DND-41 (cell line): ENCODE results near the gene COL6A5.

ENCODE experiments used
- ATAC-seq: fragments of 200-7000 bp; cut with Tn5 transposase; 3 replicates; pipeline ENCODE4 v1.9.1; 2021; ENCODE audit warnings: low read depth; ENCODE audit not compliant: insufficient read depth
- DNase-seq: peaks from one replicate; pipeline ENCODE4 v3.0.0-alpha.2; 2020
- H2AFZ ChIP-seq: 2 replicates; pipeline ENCODE4 v1.6.0; 2012; ENCODE audit warnings: low read depth, low read length
- H3K27ac ChIP-seq: 2 replicates; pipeline ENCODE4 v1.5.1; 2012; ENCODE audit warnings: low read length, inconsistent platforms
- H3K27me3 ChIP-seq: fragments of 200-600 bp; sonication (generic); 2 replicates; pipeline ENCODE4 v1.6.0; 2012; ENCODE audit warnings: low read length, mild to moderate bottlenecking, inconsistent platforms; ENCODE audit not compliant: insufficient read depth, poor library complexity
- H3K36me3 ChIP-seq: 2 replicates; pipeline ENCODE4 v1.5.1; 2012; ENCODE audit warnings: low read length, inconsistent platforms; ENCODE audit not compliant: insufficient read depth
- H3K4me1 ChIP-seq: 2 replicates; pipeline ENCODE4 v1.5.1; 2012; ENCODE audit warnings: mild to moderate bottlenecking, low read length; ENCODE audit not compliant: insufficient read depth
- H3K4me2 ChIP-seq: 2 replicates; pipeline ENCODE4 v1.6.0; 2012; ENCODE audit warnings: mild to moderate bottlenecking, moderate library complexity, low read length, inconsistent platforms; ENCODE audit not compliant: insufficient read depth
- H3K4me3 ChIP-seq, 2 experiments: fragments of 200-600 bp in 1 of 2; shearing (Covaris generic) in 1 of 2; 2 replicates each; pipeline ENCODE4 v1.5.1; 2012 to 2016; ENCODE audit warnings: inconsistent platforms in 2 of 2, low read length in 2 of 2, mild to moderate bottlenecking in 2 of 2, low read depth in 1 of 2, moderate library complexity in 1 of 2
- H3K79me2 ChIP-seq: 2 replicates; pipeline ENCODE4 v1.6.0; 2012; ENCODE audit warnings: low read length, inconsistent platforms; ENCODE audit not compliant: insufficient read depth
- H3K9ac ChIP-seq: 2 replicates; pipeline ENCODE4 v1.6.0; 2012; ENCODE audit warnings: low read depth, mild to moderate bottlenecking, inconsistent platforms, low read length, moderate library complexity
- H3K9me3 ChIP-seq: 2 replicates; pipeline ENCODE4 v1.5.1; 2012; ENCODE audit warnings: low read length, moderate library complexity, mild to moderate bottlenecking, inconsistent platforms; ENCODE audit not compliant: insufficient read depth, severe bottlenecking
- H4K20me1 ChIP-seq: 2 replicates; pipeline ENCODE4 v1.6.0; 2012; ENCODE audit warnings: low read length; ENCODE audit not compliant: insufficient read depth
- CTCF ChIP-seq: IDR thresholded peaks from 2 replicates; pipeline ENCODE4 v1.5.1; 2012; ENCODE audit warnings: borderline replicate concordance, low read length, moderate library complexity, mild to moderate bottlenecking; ENCODE audit not compliant: poor library complexity, severe bottlenecking; ENCODE audit errors: extremely low read depth
- EZH2 ChIP-seq: IDR thresholded peaks from 3 replicates; pipeline ENCODE4 v1.6.1; 2012; ENCODE audit warnings: borderline replicate concordance, low read depth, mild to moderate bottlenecking, moderate library complexity, low read length, inconsistent platforms; ENCODE audit not compliant: severe bottlenecking

COL6A5 gene, protein sequence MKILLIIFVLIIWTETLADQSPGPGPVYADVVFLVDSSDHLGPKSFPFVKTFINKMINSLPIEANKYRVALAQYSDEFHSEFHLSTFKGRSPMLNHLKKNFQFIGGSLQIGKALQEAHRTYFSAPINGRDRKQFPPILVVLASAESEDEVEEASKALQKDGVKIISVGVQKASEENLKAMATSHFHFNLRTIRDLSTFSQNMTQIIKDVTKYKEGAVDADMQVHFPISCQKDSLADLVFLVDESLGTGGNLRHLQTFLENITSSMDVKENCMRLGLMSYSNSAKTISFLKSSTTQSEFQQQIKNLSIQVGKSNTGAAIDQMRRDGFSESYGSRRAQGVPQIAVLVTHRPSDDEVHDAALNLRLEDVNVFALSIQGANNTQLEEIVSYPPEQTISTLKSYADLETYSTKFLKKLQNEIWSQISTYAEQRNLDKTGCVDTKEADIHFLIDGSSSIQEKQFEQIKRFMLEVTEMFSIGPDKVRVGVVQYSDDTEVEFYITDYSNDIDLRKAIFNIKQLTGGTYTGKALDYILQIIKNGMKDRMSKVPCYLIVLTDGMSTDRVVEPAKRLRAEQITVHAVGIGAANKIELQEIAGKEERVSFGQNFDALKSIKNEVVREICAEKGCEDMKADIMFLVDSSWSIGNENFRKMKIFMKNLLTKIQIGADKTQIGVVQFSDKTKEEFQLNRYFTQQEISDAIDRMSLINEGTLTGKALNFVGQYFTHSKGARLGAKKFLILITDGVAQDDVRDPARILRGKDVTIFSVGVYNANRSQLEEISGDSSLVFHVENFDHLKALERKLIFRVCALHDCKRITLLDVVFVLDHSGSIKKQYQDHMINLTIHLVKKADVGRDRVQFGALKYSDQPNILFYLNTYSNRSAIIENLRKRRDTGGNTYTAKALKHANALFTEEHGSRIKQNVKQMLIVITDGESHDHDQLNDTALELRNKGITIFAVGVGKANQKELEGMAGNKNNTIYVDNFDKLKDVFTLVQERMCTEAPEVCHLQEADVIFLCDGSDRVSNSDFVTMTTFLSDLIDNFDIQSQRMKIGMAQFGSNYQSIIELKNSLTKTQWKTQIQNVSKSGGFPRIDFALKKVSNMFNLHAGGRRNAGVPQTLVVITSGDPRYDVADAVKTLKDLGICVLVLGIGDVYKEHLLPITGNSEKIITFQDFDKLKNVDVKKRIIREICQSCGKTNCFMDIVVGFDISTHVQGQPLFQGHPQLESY (N-terminal part only)

GRCh38 chr3:130345487-130346079, at the start of gene COL6A5:
Gene COL6A5 (plus strand): TSS chr3:130345672. CDS start chr3:130373639, 27,967 bp downstream.
- no peak within 1 kb of the TSS for H3K4me2 ChIP-seq
- H3K4me3 ChIP-seq: no peak within 1 kb of the TSS
- TF ChIP-seq EZH2: no peak
- ATAC-seq: no peak
- H3K27me3 ChIP-seq: peaks cover 4% of the 10 kb centered on the region
- H2AFZ ChIP-seq: no peak within 1 kb of the TSS
- DNase-seq: no peak
- no peaks in the 10 kb centered on the region for H3K36me3 ChIP-seq
- H3K79me2 ChIP-seq: no peaks in the 10 kb centered on the region
- H3K4me1 ChIP-seq: no peaks in the 10 kb centered on the region
- no peak within 1 kb of the TSS for H3K27ac ChIP-seq
- no peak within 1 kb of the TSS for H3K9ac ChIP-seq
- H3K9me3 ChIP-seq: no peaks in the 10 kb centered on the region
- no peaks in the 10 kb centered on the region for H4K20me1 ChIP-seq

DNA sequence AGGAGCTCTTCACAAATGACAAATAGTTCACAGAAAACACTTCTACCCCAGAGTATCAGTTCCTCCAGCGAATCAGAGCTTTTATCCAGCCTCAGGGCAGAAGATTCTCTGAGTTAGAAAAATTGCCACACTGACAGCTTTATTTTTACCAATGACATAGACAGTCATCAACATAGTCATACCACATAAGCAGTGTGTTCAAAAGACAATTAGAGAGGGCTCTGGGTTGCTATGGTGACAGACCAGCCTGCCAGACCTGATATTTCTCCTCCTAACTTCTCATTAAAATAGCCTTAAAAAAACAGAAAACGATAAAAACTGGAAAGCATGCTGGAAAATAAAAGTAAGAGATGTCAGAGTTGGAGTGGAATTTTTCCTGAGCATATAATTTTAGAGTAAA, 45.9 kb upstream of the COL6A5 start:
- H3K4me3 ChIP-seq: no peak overlapping the region
- TF ChIP-seq CTCF (no peak), EZH2 (no peak)
- DNase-seq (no peak), ATAC-seq (no peak)
- no peak overlapping the region for H3K9ac ChIP-seq
- H3K9me3 ChIP-seq: no peaks in the 10 kb centered on the region
- no peaks in the 10 kb centered on the region for H3K36me3 ChIP-seq
- H3K4me2 ChIP-seq: no peak overlapping the region
- no peaks in the 10 kb centered on the region for H4K20me1 ChIP-seq
- no peaks in the 10 kb centered on the region for H3K4me1 ChIP-seq
- no peak overlapping the region for H2AFZ ChIP-seq
- no peaks in the 10 kb centered on the region for H3K27me3 ChIP-seq
- H3K27ac ChIP-seq: no peak overlapping the region
- no peaks in the 10 kb centered on the region for H3K79me2 ChIP-seq

- Histone ChIP-seq H3K4me2 (no peak overlapping the region), H3K27ac (no peak overlapping the region), H2AFZ (no peak overlapping the region), H3K36me3 (no peaks in the 10 kb centered on the region), H3K79me2 (no peaks in the 10 kb centered on the region), H3K4me1 (no peaks in the 10 kb centered on the region), H3K4me3 (no peak overlapping the region), H4K20me1 (no peaks in the 10 kb centered on the region), H3K9ac (no peak overlapping the region), H3K27me3 (peaks cover 3% of the 10 kb centered on the region), H3K9me3 (no peaks in the 10 kb centered on the region)
- TF ChIP-seq CTCF (no peak), EZH2 (no peak)
- ATAC-seq (no peak), DNase-seq (no peak)
Observed at GRCh38 chr3:130300888-130301287, 44.6 kb upstream of the COL6A5 start.
